Loucy (cell line): ENCODE results near the gene PLEK.
A peak's percentile ranks its signal among the peaks of the same experiment; 100 is the strongest.

Experiments used
- H2AFZ ChIP-seq: fragments of 200-600 bp; sonication (generic); 2 replicates; pipeline ENCODE4 v1.6.0; 2016; ENCODE audit warnings: antibody characterized with exemption, mild to moderate bottlenecking, low read length, moderate library complexity
- H3F3A ChIP-seq: fragments of 200-600 bp; 2 replicates; pipeline ENCODE4 v1.6.0; 2016; ENCODE audit warnings: antibody characterized with exemption, low read depth, mild to moderate bottlenecking
- H3K27me3 ChIP-seq: fragments of 200-600 bp; sonication (generic); 2 replicates; pipeline ENCODE4 v1.6.1; 2014; ENCODE audit warnings: low read length, mild to moderate bottlenecking; ENCODE audit not compliant: insufficient read depth, poor library complexity, severe bottlenecking
- H3K36me3 ChIP-seq: fragments of 200-600 bp; sonication (generic); 2 replicates; pipeline ENCODE4 v1.6.1; 2016; ENCODE audit warnings: low read length; ENCODE audit not compliant: insufficient read depth
- H3K4me1 ChIP-seq: fragments of 200-600 bp; sonication (generic); 2 replicates; pipeline ENCODE4 v1.5.1; 2014; ENCODE audit warnings: low read length, mild to moderate bottlenecking; ENCODE audit not compliant: insufficient read depth, poor library complexity, severe bottlenecking
- H3K4me2 ChIP-seq: fragments of 200-600 bp; sonication (generic); 2 replicates; pipeline ENCODE4 v1.6.0; 2014; ENCODE audit warnings: antibody characterized with exemption, low read length, low read depth, mild to moderate bottlenecking; ENCODE audit not compliant: poor library complexity, severe bottlenecking
- H3K4me3 ChIP-seq: fragments of 200-600 bp; sonication (generic); 2 replicates; pipeline ENCODE4 v1.5.1; 2014; ENCODE audit warnings: low read length, mild to moderate bottlenecking, mixed read lengths; ENCODE audit not compliant: poor library complexity, severe bottlenecking
- H3K79me2 ChIP-seq: fragments of 200-600 bp; sonication (generic); 2 replicates; pipeline ENCODE4 v1.6.1; 2014; ENCODE audit warnings: low read length; ENCODE audit not compliant: insufficient read depth
- H3K9ac ChIP-seq: fragments of 200-600 bp; sonication (generic); 2 replicates; pipeline ENCODE4 v1.6.0; 2014; ENCODE audit warnings: mild to moderate bottlenecking, low read depth, low read length, moderate library complexity; ENCODE audit not compliant: poor library complexity, severe bottlenecking
- H3K9me2 ChIP-seq: fragments of 200-600 bp; sonication (generic); replicated peaks from 2 replicates; pipeline ENCODE4 v1.6.1; 2016; ENCODE audit warnings: low read depth, low read length, mixed read lengths
- H3K9me3 ChIP-seq: fragments of 200-600 bp; sonication (generic); 2 replicates; pipeline ENCODE4 v1.6.1; 2014; ENCODE audit warnings: mild to moderate bottlenecking, antibody characterized with exemption, low read length, low read depth; ENCODE audit not compliant: insufficient read depth
- H4K20me1 ChIP-seq: fragments of 200-600 bp; sonication (generic); 2 replicates; pipeline ENCODE4 v1.6.0; 2014; ENCODE audit warnings: antibody characterized with exemption, low read length, mild to moderate bottlenecking; ENCODE audit not compliant: insufficient read depth, poor library complexity, severe bottlenecking
- EZH2phosphoT487 ChIP-seq: fragments of 200-600 bp; IDR thresholded peaks from 2 replicates; pipeline ENCODE4 v1.6.1; 2018; ENCODE audit warnings: antibody characterized with exemption, mild to moderate bottlenecking, moderate library complexity, borderline replicate concordance
- TF ChIP-seq, protein P1 (sequence below): fragments of 200-600 bp; sonication (generic); conservative IDR thresholded peaks from 2 replicates; pipeline ENCODE4 v1.5.1; 2014; ENCODE audit warnings: mild to moderate bottlenecking, antibody characterized with exemption, low read length

Gene PLEK

DNA sequence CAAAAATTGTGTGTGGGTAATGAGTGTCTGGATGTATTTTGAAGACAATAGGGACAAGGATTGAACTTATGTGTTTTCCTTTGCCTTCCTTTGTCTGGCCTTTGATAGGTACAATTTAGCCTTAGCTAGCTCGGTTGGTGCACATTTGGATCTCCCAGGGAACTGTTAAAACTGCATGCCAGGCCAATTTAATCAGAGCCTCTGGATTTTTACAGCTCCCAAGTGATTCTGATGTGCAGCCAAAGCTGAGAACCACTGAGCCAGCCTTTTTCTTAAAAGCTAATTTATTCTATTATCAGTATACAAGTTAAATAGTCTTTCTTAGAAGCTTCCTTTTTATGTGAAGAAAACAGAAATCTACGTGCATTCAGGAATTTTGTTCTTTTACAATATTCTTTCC lies 25.0 kb downstream of the PLEK start:
- Histone ChIP-seq H3K9ac (no peak overlapping the region), H3K27me3 (no peaks in the 10 kb centered on the region), H2AFZ (peak overlapping the region; percentile 8; the same call in 1 of the 2 replicates), H3F3A (0 out of 2 replicates have a peak, but pooled peaks cover 2% of the 10 kb centered on the region), H3K9me3 (no peaks in the 10 kb centered on the region), H3K4me2 (peak overlapping the region; percentile 5), H3K9me2 (no peaks in the 10 kb centered on the region), H4K20me1 (no peaks in the 10 kb centered on the region), H3K36me3 (no peaks in the 10 kb centered on the region), H3K4me1 (peaks cover 57% of the 10 kb centered on the region), H3K4me3 (no peak overlapping the region), H3K79me2 (no peaks in the 10 kb centered on the region)
- no peak for TF ChIP-seq EZH2phosphoT487
- TF ChIP-seq, protein P1, sequence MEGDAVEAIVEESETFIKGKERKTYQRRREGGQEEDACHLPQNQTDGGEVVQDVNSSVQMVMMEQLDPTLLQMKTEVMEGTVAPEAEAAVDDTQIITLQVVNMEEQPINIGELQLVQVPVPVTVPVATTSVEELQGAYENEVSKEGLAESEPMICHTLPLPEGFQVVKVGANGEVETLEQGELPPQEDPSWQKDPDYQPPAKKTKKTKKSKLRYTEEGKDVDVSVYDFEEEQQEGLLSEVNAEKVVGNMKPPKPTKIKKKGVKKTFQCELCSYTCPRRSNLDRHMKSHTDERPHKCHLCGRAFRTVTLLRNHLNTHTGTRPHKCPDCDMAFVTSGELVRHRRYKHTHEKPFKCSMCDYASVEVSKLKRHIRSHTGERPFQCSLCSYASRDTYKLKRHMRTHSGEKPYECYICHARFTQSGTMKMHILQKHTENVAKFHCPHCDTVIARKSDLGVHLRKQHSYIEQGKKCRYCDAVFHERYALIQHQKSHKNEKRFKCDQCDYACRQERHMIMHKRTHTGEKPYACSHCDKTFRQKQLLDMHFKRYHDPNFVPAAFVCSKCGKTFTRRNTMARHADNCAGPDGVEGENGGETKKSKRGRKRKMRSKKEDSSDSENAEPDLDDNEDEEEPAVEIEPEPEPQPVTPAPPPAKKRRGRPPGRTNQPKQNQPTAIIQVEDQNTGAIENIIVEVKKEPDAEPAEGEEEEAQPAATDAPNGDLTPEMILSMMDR = no peak

DNA sequence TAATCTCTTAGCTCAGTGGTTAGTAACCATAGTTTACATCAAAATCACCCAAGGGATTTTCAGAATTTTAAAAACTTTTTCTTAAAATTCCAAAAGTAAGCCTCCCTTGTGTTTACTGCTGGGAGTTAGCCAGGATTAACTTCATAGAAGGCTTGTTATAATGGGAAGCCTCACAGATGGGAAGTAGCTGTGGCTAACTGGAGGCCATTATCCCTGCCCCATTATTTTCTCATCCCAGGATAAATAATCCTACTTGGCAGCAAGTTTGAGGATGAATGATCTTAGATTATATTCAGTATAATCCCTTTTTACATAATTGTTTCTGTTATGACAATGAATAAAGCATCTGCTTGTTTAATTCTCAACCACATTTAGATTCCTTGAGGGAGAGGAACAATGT lies 25.5 kb downstream of the PLEK start:
- H4K20me1 ChIP-seq = no peaks in the 10 kb centered on the region
- H3K9ac ChIP-seq = no peak overlapping the region
- H3K36me3 ChIP-seq = no peaks in the 10 kb centered on the region
- peak overlapping the region; percentile 5 for H3K4me2 ChIP-seq
- no peaks in the 10 kb centered on the region for H3K27me3 ChIP-seq
- no peaks in the 10 kb centered on the region for H3K79me2 ChIP-seq
- H3K4me1 ChIP-seq = peaks cover 53% of the 10 kb centered on the region
- H3K9me3 ChIP-seq = no peaks in the 10 kb centered on the region
- no peaks in the 10 kb centered on the region for H3K9me2 ChIP-seq
- no peak overlapping the region for H3K4me3 ChIP-seq
- no peak for TF ChIP-seq EZH2phosphoT487
- TF ChIP-seq, protein P1 = no peak
- H3F3A ChIP-seq = 0 out of 2 replicates have a peak, but pooled peaks cover 2% of the 10 kb centered on the region
- H2AFZ ChIP-seq = peak overlapping the region; percentile 8; the same call in 1 of the 2 replicates

DNA sequence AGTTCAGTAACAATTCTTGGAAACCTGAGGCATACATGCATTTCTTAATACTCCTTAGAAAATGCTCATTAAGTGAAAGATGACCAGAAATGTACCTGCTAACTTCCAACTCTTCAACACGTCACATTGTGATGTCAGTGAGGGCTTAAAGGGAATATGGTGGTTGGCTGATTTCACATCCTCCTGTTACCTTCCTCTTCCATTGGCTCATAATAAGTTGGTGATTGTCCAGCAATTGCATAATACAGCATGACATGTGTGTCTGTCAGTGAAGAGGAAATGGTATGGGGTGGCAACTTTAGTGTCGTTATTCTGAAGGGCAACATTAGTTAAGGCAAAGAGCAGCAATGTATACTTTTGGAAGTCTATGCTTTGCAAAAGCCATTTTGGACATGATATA lies 26.0 kb downstream of the PLEK start:
- Histone ChIP-seq H3K9me2 (no peaks in the 10 kb centered on the region), H3K27me3 (no peaks in the 10 kb centered on the region), H2AFZ (no peak overlapping the region), H3K79me2 (no peaks in the 10 kb centered on the region), H3K4me3 (no peak overlapping the region), H3K4me1 (peaks cover 50% of the 10 kb centered on the region), H3K9me3 (no peaks in the 10 kb centered on the region), H3K36me3 (no peaks in the 10 kb centered on the region), H4K20me1 (no peaks in the 10 kb centered on the region), H3K9ac (no peak overlapping the region), H3K4me2 (peak overlapping the region; percentile 5), H3F3A (no peaks in the 10 kb centered on the region)
- no peak for TF ChIP-seq EZH2phosphoT487
- TF ChIP-seq, protein P1 = no peak
